Fibroblast of lung (primary cell): ENCODE results near the gene DLGAP4.

ENCODE experiments used
- EZH2 ChIP-seq: IDR thresholded peaks from 2 replicates; pipeline ENCODE4 v1.5.1; 2012; ENCODE audit warnings: low read length, control low read depth, mild to moderate bottlenecking; ENCODE audit errors: missing control alignments
- TF ChIP-seq, protein P1 (sequence below), 2 donors: IDR thresholded peaks in 1 of 2; conservative IDR thresholded peaks in 1 of 2; 1 replicate in 1 of 2; 2 replicates in 1 of 2; pipeline ENCODE4 v1.5.1; 2011 to 2012; ENCODE audit warnings: low read length in 2 of 2, control low read depth in 1 of 2, inconsistent platforms in 1 of 2, low read depth in 1 of 2, mild to moderate bottlenecking in 1 of 2

- TF ChIP-seq, protein P1, sequence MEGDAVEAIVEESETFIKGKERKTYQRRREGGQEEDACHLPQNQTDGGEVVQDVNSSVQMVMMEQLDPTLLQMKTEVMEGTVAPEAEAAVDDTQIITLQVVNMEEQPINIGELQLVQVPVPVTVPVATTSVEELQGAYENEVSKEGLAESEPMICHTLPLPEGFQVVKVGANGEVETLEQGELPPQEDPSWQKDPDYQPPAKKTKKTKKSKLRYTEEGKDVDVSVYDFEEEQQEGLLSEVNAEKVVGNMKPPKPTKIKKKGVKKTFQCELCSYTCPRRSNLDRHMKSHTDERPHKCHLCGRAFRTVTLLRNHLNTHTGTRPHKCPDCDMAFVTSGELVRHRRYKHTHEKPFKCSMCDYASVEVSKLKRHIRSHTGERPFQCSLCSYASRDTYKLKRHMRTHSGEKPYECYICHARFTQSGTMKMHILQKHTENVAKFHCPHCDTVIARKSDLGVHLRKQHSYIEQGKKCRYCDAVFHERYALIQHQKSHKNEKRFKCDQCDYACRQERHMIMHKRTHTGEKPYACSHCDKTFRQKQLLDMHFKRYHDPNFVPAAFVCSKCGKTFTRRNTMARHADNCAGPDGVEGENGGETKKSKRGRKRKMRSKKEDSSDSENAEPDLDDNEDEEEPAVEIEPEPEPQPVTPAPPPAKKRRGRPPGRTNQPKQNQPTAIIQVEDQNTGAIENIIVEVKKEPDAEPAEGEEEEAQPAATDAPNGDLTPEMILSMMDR (conservative IDR thresholded peaks at IDR 0.05 in 1 of 2, IDR thresholded peaks at IDR 0.05 in 1 of 2; ENCODE audit: low read depth in 1 of 2, low read length in 2 of 2), result no peak
- no peak for TF ChIP-seq EZH2
Observed at GRCh38 chr20:36507746-36508145, 201.6 kb downstream of the DLGAP4 start.
